B cell (primary cell): ENCODE measurements around the gene CECR2. TPM values are rescaled to one million over a fixed set of nuclear protein-coding genes. Genes with fewer than 3 reads are reported as not detected.

Experiments used
- ATAC-seq: fragments of 200-7000 bp; cut with Tn5 transposase; one replicate; pipeline ENCODE4 v1.10.0; 2021; ENCODE audit warnings: low read depth, mild to moderate bottlenecking, moderate number of reproducible peaks, moderate library complexity
- CTCF ChIA-PET: fragments of 350-600 bp; sonication (Branson Sonifier 250); formaldehyde crosslinking; loops from one replicate; lab custom pipeline; 2021; ENCODE audit warnings: antibody characterized with exemption, inconsistent platforms; lab: Charles Lee
- POLR2A ChIA-PET: fragments of 350-600 bp; sonication (Branson Sonifier 250); formaldehyde crosslinking; loops from one replicate; lab custom pipeline; 2021; ENCODE audit warnings: antibody characterized with exemption; lab: Charles Lee
- DNase-seq: peaks from one replicate; pipeline ENCODE4 v3.0.0; 2013
- H2AFZ ChIP-seq: 2 replicates; pipeline ENCODE4 v1.6.1; 2012; ENCODE audit warnings: mild to moderate bottlenecking, low read depth, low read length; ENCODE audit not compliant: insufficient read depth, poor library complexity, severe bottlenecking
- H3K27ac ChIP-seq, 2 donors: 1 replicate in 1 of 2; 2 replicates in 1 of 2; pipeline ENCODE4 v1.5.1; 2012 to 2013; ENCODE audit warnings: low read length in 2 of 2, mild to moderate bottlenecking in 2 of 2, moderate library complexity in 1 of 2
- H3K27me3 ChIP-seq, 4 experiments: fragments of 200-600 bp in 1 of 4; sonication (generic) in 1 of 4; replicated peaks in 1 of 4; 1 replicate in 2 of 4; 2 replicates in 2 of 4; pipeline versions ENCODE4 v1.6.1 to v1.7.0; 2013 to 2016; ENCODE audit warnings: low read length in 3 of 4, mild to moderate bottlenecking in 2 of 4, mixed read lengths in 1 of 4, moderate library complexity in 1 of 4; ENCODE audit not compliant: insufficient read depth in 4 of 4, control insufficient read depth in 3 of 4; ENCODE audit errors: control extremely low read depth in 1 of 4
- H3K36me3 ChIP-seq, 2 experiments: replicated peaks in 1 of 2; 1 replicate in 1 of 2; 2 replicates in 1 of 2; pipeline versions ENCODE4 v1.6.1 to v1.7.1; 2013; ENCODE audit warnings: low read length in 1 of 2; ENCODE audit not compliant: insufficient read depth in 2 of 2, control insufficient read depth in 1 of 2; ENCODE audit errors: control extremely low read depth in 1 of 2, extremely low read depth in 1 of 2
- H3K4me1 ChIP-seq, 2 donors: fragments of 200-600 bp in 1 of 2; sonication (generic) in 1 of 2; 1 replicate in 1 of 2; 2 replicates in 1 of 2; pipeline versions ENCODE4 v1.5.1 to v1.6.1; 2013 to 2017; ENCODE audit warnings: low read length in 2 of 2; ENCODE audit not compliant: control insufficient read depth in 2 of 2, insufficient read depth in 2 of 2
- H3K4me2 ChIP-seq: replicated peaks from 2 replicates; pipeline ENCODE3; 2012; ENCODE audit warnings: mild to moderate bottlenecking, low read depth, low read length; ENCODE audit not compliant: poor library complexity, severe bottlenecking
- H3K4me3 ChIP-seq, 5 experiments: fragments of 200-600 bp in 1 of 5; sonication (generic) in 1 of 5; 1 replicate in 3 of 5; 2 replicates in 2 of 5; pipeline versions ENCODE4 v1.5.1 to v1.7.0; 2011 to 2016; ENCODE audit warnings: low read length in 4 of 5, mild to moderate bottlenecking in 4 of 5, low read depth in 2 of 5, control low read depth in 1 of 5, moderate library complexity in 1 of 5; ENCODE audit not compliant: insufficient read depth in 1 of 5; ENCODE audit errors: control extremely low read depth in 1 of 5, extremely low read depth in 1 of 5
- H3K79me2 ChIP-seq: fragments of 200-600 bp; sonication (generic); one replicate; pipeline ENCODE4 v1.6.0; 2016; ENCODE audit warnings: low read length; ENCODE audit not compliant: control insufficient read depth, insufficient read depth
- H3K9ac ChIP-seq: fragments of 200-600 bp; sonication (generic); 2 replicates; pipeline ENCODE4 v1.6.1; 2017; ENCODE audit warnings: mild to moderate bottlenecking, low read length, moderate library complexity
- H3K9me3 ChIP-seq, 3 donors: one replicate each; pipeline versions ENCODE4 v1.6.1 to v1.7.1; 2013; ENCODE audit warnings: low read length in 2 of 3; ENCODE audit not compliant: control insufficient read depth in 2 of 3, insufficient read depth in 1 of 3; ENCODE audit errors: control extremely low read depth in 1 of 3
- H4K20me1 ChIP-seq: 2 replicates; pipeline ENCODE4 v1.6.0; 2012; ENCODE audit warnings: mild to moderate bottlenecking, low read length; ENCODE audit not compliant: insufficient read depth, control insufficient read depth, poor library complexity, severe bottlenecking
- H3K27ac Mint-ChIP-seq: one replicate; pipeline ENCODE4 v1.8.0; 2021; ENCODE audit warnings: mixed read lengths
- H3K27me3 Mint-ChIP-seq: one replicate; pipeline ENCODE4 v1.8.0; 2021; ENCODE audit warnings: mixed read lengths
- H3K4me1 Mint-ChIP-seq: one replicate; pipeline ENCODE4 v1.8.0; 2021; ENCODE audit warnings: mixed read lengths
- H3K4me3 Mint-ChIP-seq: one replicate; pipeline ENCODE4 v1.8.0; 2021; ENCODE audit warnings: mixed read lengths
- H3K9me3 Mint-ChIP-seq: one replicate; pipeline ENCODE4 v1.8.0; 2022; ENCODE audit warnings: mixed read lengths; ENCODE audit not compliant: insufficient read depth
- CTCF ChIP-seq: fragments of 200-600 bp; IDR thresholded peaks from one replicate; pipeline ENCODE4 v1.8.0; 2022; ENCODE audit warnings: antibody characterized with exemption, mild to moderate bottlenecking
- EZH2 ChIP-seq: IDR thresholded peaks from 2 replicates; pipeline ENCODE4 v1.6.1; 2012; ENCODE audit warnings: borderline replicate concordance, low read depth, mild to moderate bottlenecking, moderate library complexity, low read length; ENCODE audit not compliant: insufficient read depth, poor library complexity, severe bottlenecking
- WGBS: methylation state at CpG from one replicate; pipeline ENCODE4 v1.1.5; 2013; ENCODE audit warnings: missing lambda C conversion rate; ENCODE audit not compliant: insufficient coverage; 5-methylcytosine and 5-hydroxymethylcytosine counted together
- intact Hi-C: fragments of 100-400 bp; cut with micrococcal nuclease; formaldehyde crosslinking; loops from one replicate; pipeline ENCODE4 v1.10.0; 2022
- polyA plus RNA-seq: library from polyadenylated mRNA; depleted of rRNA; stranded (reverse); fragments of >200 nt; gene quantifications from 2 replicates; pipeline ENCODE4 v1.2.3, GENCODE V29; 2012
- total RNA-seq, 2 donors: library from RNA; stranded (reverse); fragments of 120-200 nt in 1 of 2; gene quantifications; 1 replicate in 1 of 2; 2 replicates in 1 of 2; pipeline versions ENCODE4 v1.2.3 to v1.2.4, GENCODE V29; 2013 to 2022

The CECR2 gene
- total and polyA plus RNA-seq, 2 donors (not counting 1 experiment from before 2014, with no cell fraction given), result 0.13 to 6.6 TPM

DNA sequence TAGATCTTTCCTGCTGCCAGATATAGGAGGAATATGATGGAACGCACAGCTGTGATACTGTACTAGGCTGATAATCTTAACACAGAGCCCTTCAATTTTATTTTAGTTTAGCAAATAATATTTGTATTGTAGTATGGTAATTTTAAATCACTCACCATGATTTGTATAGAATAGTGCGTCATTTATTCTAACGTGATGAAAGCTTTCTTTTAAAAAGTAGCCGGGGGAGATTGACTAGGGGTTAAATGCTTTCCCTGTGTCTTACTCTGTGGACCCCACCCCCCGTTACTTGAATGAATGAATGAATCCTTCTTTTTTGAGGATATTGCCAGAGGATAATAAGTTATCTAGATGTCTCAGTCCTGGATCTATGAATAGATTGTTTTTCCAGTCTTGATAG is 72.1 kb downstream of the CECR2 start:
- POLR2A ChIA-PET, result no interaction called here
- H3K9me3 ChIP-seq, result no peaks in the 10 kb centered on the region
- Mint-ChIP-seq H3K4me3 (no peak overlapping the region), H3K9me3 (no peaks in the 10 kb centered on the region), H3K27me3 (peaks cover 14% of the 10 kb centered on the region), H3K27ac (no peak overlapping the region), H3K4me1 (peaks cover 11% of the 10 kb centered on the region)
- H3K27me3 ChIP-seq, result peaks cover 0 to 7% (median 0%) of the 10 kb centered on the region in 4 experiments
- H3K36me3 ChIP-seq, result no peaks in the 10 kb centered on the region
- H3K4me2 ChIP-seq, result no peak overlapping the region
- TF ChIP-seq CTCF (no peak), EZH2 (no peak)
- no peaks in the 10 kb centered on the region for H4K20me1 ChIP-seq
- CTCF ChIA-PET, result interaction anchor here (1.2 kb wide), 1 partner anchor 270 kb away, joined by 4 read pairs; no protein-coding TSS in a partner anchor
- intact Hi-C loops, result no loop called here
- no peak overlapping the region for H3K9ac ChIP-seq
- H2AFZ ChIP-seq, result no peak overlapping the region
- 100% methylated on average over 2 of the region's 5 CpGs for WGBS
- ATAC-seq, result no peak
- H3K4me3 ChIP-seq, result no peak overlapping the region
- no peaks in the 10 kb centered on the region for H3K79me2 ChIP-seq
- no peak for DNase-seq
- H3K4me1 ChIP-seq, result peaks cover 4 to 7% of the 10 kb centered on the region in 2 donors
- no peak overlapping the region for H3K27ac ChIP-seq

GRCh38 chr22:17443405-17444203 is 74.3 kb downstream of the CECR2 start:
- Histone ChIP-seq H3K27ac (no peak overlapping the region), H3K9ac (no peak overlapping the region), H3K79me2 (no peaks in the 10 kb centered on the region), H3K4me3 (no peak overlapping the region), H2AFZ (no peak overlapping the region), H3K27me3 (no peaks in the 10 kb centered on the region), H3K9me3 (peaks cover 0 to 7% (median 0%) of the 10 kb centered on the region in 3 donors), H3K36me3 (no peaks in the 10 kb centered on the region), H3K4me2 (no peak overlapping the region), H4K20me1 (no peaks in the 10 kb centered on the region), H3K4me1 (no peaks in the 10 kb centered on the region)
- TF ChIP-seq EZH2 (no peak), CTCF (no peak)
- Mint-ChIP-seq H3K27me3 (peaks cover 5% of the 10 kb centered on the region), H3K4me3 (no peak overlapping the region), H3K27ac (no peak overlapping the region), H3K9me3 (no peaks in the 10 kb centered on the region), H3K4me1 (no peaks in the 10 kb centered on the region)
- DNase-seq (no peak), ATAC-seq (no peak)
- intact Hi-C loops, result no loop called here
- 93% methylated on average over 11 of the region's 17 CpGs for WGBS
- CTCF ChIA-PET, result no interaction called here
- POLR2A ChIA-PET, result no interaction called here
